Left lung (tissue), 10 donors: ENCODE measurements around the gene PHKG1. TPM values are rescaled to one million over a fixed set of nuclear protein-coding genes. Genes with fewer than 3 reads are reported as not detected.
A peak's percentile ranks its signal among the peaks of the same experiment; 100 is the strongest.
"Not testable (repeated sequence)": the region's sequence is repeated elsewhere in the genome, so short reads cannot be mapped to it uniquely, and the experiment has no call there.

Experiments
- ATAC-seq: fragments of 200-7000 bp; cut with Tn5 transposase; one replicate; pipeline ENCODE4 v1.9.1; 2020; ENCODE audit warnings: moderate library complexity
- DNase-seq, 4 donors: peaks; one replicate each; pipeline ENCODE4 v3.0.0-alpha.2; 2013 to 2020
- H3K27ac ChIP-seq, 2 donors: fragments of 200-600 bp; sonication (generic) in 1 of 2; one replicate each; pipeline versions ENCODE4 v1.5.0 to v1.8.0; 2020 to 2021
- H3K27me3 ChIP-seq, 2 donors: fragments of 200-600 bp; sonication (generic) in 1 of 2; one replicate each; pipeline versions ENCODE4 v1.5.0 to v1.8.0; 2020 to 2021
- H3K36me3 ChIP-seq, 2 donors: fragments of 200-600 bp; sonication (generic) in 1 of 2; one replicate each; pipeline versions ENCODE4 v1.5.0 to v1.8.0; 2020 to 2021
- H3K4me1 ChIP-seq, 2 donors: fragments of 200-600 bp; one replicate each; pipeline ENCODE4 v1.8.0; 2021
- H3K4me3 ChIP-seq, 2 donors: fragments of 200-600 bp; sonication (generic) in 1 of 2; one replicate each; pipeline versions ENCODE4 v1.5.0 to v1.8.0; 2020 to 2021; ENCODE audit warnings: mild to moderate bottlenecking in 1 of 2
- H3K9me3 ChIP-seq, 2 donors: fragments of 200-600 bp; sonication (generic) in 1 of 2; one replicate each; pipeline versions ENCODE4 v1.5.0 to v1.8.0; 2020 to 2021
- intact Hi-C, 2 donors: fragments of 100-400 bp; cut with DNase I; formaldehyde crosslinking; loops; one replicate each; pipeline versions ENCODE4 v1.11.2 to v1.14.2; 2022
- polyA plus RNA-seq, 6 donors: library from polyadenylated mRNA; unstranded; fragments of 120-200 nt; gene quantifications; one replicate each; pipeline ENCODE4 v1.2.1, GENCODE V29; 2013; ENCODE audit not compliant: insufficient read length in 6 of 6
- total RNA-seq, 2 donors: library from RNA; stranded (reverse); fragmentation: NEBNext Ultra II Directional; extraction: Animal tissue kit (Norgen Biotek cat#: 25700); gene quantifications; one replicate each; pipeline ENCODE4 v1.2.1, GENCODE V29; 2021
- TF ChIP-seq, protein P1 (sequence below), 2 donors: fragments of 200-600 bp; sonication (generic) in 1 of 2; IDR thresholded peaks; one replicate each; pipeline versions ENCODE4 v1.5.0 to v1.8.0; 2021; ENCODE audit warnings: antibody characterized with exemption in 2 of 2
- donor health status: DM: no; HTN: yes; CAD: no.
- donor health status: DM: no; HTN: no; CAD: no.

Gene PHKG1
- total and polyA plus RNA-seq, 8 donors: 0.32 to 3.9 (median 2.3) TPM

GRCh38 chr7:56106108-56107073 is 13.6 kb upstream of the PHKG1 start, which contains the start of gene CHCHD2:
Gene CHCHD2, minus strand, starts transcription at chr7:56106476. Its CDS starts 63 bp downstream, at chr7:56106413.
- Histone ChIP-seq H3K4me3 (peak within 1 kb of the TSS; percentile 75 to 93), H3K4me1 (peaks cover 14 to 26% of the 10 kb centered on the region in 2 donors), H3K36me3 (peaks cover 0 to 34% of the 10 kb centered on the region in 2 donors), H3K9me3 (no peaks in the 10 kb centered on the region), H3K27me3 (peaks cover 0 to 8% of the 10 kb centered on the region in 2 donors), H3K27ac (peak within 1 kb of the TSS; percentile 78 to 91)
- ATAC-seq (peak; percentile 100), DNase-seq (peak; percentile 94 to 99 (median 97))
- TF ChIP-seq, protein P1, sequence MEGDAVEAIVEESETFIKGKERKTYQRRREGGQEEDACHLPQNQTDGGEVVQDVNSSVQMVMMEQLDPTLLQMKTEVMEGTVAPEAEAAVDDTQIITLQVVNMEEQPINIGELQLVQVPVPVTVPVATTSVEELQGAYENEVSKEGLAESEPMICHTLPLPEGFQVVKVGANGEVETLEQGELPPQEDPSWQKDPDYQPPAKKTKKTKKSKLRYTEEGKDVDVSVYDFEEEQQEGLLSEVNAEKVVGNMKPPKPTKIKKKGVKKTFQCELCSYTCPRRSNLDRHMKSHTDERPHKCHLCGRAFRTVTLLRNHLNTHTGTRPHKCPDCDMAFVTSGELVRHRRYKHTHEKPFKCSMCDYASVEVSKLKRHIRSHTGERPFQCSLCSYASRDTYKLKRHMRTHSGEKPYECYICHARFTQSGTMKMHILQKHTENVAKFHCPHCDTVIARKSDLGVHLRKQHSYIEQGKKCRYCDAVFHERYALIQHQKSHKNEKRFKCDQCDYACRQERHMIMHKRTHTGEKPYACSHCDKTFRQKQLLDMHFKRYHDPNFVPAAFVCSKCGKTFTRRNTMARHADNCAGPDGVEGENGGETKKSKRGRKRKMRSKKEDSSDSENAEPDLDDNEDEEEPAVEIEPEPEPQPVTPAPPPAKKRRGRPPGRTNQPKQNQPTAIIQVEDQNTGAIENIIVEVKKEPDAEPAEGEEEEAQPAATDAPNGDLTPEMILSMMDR (IDR thresholded peaks at IDR 0.05): no peak
- intact Hi-C loops: no loop called here

DNA sequence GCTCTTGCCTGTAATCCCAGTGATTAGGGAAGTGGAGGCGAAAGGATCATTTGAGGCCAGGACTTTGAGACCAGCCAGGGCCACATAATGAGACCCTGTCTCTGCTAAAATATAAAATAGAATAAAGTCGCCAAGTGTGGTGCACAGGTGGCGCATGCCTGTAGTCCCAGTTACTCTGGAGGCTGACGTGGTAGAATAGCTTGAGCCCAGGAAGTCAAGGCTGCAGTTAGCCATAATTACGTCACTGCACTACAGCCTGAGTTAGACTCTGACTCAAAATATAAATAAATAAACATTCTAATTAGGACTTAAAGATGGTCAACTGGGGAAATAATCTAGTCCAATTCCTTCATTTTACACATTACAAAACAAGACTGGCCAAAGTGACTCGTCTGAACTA is 12.8 kb upstream of the PHKG1 start:
- intact Hi-C loops: no loop called here
- DNase-seq (peak in 1 of 4 donors; percentile 47), ATAC-seq (peak; percentile 57)

DNA sequence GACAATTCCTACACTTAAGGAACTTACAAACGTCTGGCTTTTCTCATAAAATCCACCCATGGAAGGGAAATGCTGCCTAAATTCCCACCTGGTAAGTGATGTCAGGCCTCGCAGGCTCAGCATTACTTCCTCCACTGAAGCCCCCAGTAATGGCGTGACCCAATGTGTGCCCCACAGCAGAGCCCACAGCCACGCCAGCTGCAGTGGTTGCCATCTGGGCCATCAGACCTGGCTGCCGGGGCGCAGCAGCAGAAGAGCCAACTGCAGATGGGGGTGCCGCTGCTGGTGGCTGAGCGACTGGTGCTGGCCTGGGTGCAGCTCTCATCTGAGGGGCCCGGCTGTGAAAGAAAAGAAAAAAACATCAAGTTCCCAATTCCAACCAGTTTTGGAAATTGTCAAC is 11.4 kb upstream of the PHKG1 start:
- H3K27ac ChIP-seq, DNase-seq, intact Hi-C loops: not testable (repeated sequence)

More for the DNA sequence above, 12.8 kb upstream of the PHKG1 start:
- Histone ChIP-seq H3K4me3 (peak overlapping the region; percentile 75 to 93), H3K36me3 (peaks cover 0 to 43% of the 10 kb centered on the region in 2 donors), H3K4me1 (peaks cover 14 to 26% of the 10 kb centered on the region in 2 donors), H3K27ac (peak overlapping the region; percentile 78 to 91), H3K9me3 (no peaks in the 10 kb centered on the region), H3K27me3 (peaks cover 0 to 8% of the 10 kb centered on the region in 2 donors)
- TF ChIP-seq, protein P1 (IDR thresholded peaks at IDR 0.05): no peak

DNA sequence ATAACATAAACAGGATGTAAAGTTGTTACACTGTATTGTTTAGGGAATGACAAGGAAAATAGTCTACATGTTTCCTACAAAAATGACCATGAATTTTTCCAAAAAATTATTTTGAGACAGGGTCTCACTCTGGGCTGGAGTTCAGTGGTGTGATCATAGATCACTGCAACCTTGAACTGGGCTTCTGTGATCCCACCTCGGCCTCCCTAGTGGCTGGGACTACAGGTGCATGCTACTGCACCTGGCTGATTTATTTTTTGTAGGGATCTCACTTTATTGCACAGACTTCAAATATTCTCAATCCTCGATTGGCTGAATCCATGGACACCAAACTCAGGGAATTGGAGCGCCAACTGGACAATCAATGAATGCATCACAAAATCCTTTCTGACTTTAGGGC is 6.9 kb upstream of the PHKG1 start:
- ATAC-seq: no peak

More for the DNA sequence above, 11.4 kb upstream of the PHKG1 start:
- H3K27me3 ChIP-seq, H3K4me3 ChIP-seq, H3K9me3 ChIP-seq, ATAC-seq: not testable (repeated sequence)
- H3K4me1 ChIP-seq: peaks cover 14 to 26% of the 10 kb centered on the region in 2 donors
- peaks cover 0 to 57% of the 10 kb centered on the region in 2 donors for H3K36me3 ChIP-seq

DNA sequence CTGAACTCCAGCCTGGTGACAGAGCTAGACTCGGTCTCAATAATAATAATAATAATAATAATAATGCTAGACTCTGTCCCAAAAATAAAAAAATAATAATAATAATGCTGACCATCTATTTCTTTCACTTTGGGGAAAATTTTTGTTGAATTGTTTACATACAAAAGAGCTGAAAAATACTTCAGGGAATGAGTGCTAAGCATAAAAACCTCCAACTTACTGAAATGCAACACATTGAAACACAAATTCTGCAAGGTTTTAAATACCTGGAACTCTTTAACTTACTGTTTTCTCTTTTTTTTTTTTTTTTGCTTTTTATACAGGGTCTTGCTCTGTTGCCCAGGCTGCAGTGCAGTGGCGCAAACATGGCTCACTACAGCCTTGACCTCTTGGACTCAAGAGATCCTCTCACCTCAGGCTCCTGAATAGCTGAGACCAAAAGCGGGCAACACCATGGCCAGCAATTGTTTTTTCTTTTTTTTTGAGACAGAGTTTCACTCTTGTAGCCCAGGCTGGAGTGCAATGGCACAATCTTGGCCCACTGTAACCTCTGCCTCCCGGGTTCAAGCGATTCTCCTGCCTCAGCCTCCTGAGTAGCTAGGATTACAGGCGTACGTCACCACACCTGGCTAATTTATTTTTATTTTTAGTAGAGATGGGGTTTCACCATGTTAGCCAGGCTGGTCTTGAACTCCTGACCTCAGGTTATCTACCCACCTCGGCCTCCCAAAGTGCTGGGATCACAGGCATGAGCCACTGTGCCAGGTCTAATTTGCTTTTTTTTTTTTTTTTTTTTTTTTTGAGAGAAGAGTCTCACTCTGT is 5.6 kb upstream of the PHKG1 start:
- DNase-seq, H3K4me3 ChIP-seq, H3K27ac ChIP-seq, H3K9me3 ChIP-seq, ATAC-seq, H3K4me1 ChIP-seq, H3K27me3 ChIP-seq, intact Hi-C loops: not testable (repeated sequence)
- peaks cover 0 to 64% of the 10 kb centered on the region in 2 donors for H3K36me3 ChIP-seq

More for the DNA sequence above, 6.9 kb upstream of the PHKG1 start:
- Histone ChIP-seq H3K9me3 (no peaks in the 10 kb centered on the region), H3K27me3 (no peaks in the 10 kb centered on the region), H3K36me3 (peaks cover 0 to 77% of the 10 kb centered on the region in 2 donors), H3K4me1 (peaks cover 4 to 12% of the 10 kb centered on the region in 2 donors), H3K27ac (no peak overlapping the region), H3K4me3 (no peak overlapping the region)
- intact Hi-C loops: no loop called here
- DNase-seq: no peak
- TF ChIP-seq, protein P1 (IDR thresholded peaks at IDR 0.05): no peak
